HG02642 (cell line): ENCODE data around the gene MREG.
"Not testable (repeated sequence)": the region's sequence is repeated elsewhere in the genome, so short reads cannot be mapped to it uniquely, and the experiment has no call there.

Experiments used
- ATAC-seq: cut with Tn5 transposase; IDR thresholded peaks from one replicate; pipeline ENCODE4 v1.9.1; 2021; ENCODE audit warnings: mild to moderate bottlenecking; ENCODE audit not compliant: unreplicated experiment, poor library complexity

MREG gene

DNA sequence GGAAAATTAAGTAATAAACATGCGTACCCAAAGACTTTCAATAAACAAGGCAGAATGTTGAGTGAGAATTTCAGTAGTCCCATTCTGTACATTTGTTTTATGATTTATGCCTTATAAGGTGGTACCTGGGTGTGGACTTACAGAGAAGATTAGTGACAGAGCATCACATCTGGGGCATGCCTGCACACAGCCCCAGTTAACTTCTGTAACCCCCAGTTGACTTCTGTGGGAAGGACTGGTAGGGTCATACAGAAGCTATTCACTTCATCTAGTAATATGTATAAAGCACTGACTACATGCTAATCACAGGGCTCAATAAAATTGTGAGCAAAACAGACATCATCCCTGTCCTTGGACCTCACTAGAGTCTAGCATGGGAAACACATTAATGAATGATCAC, 16.1 kb downstream of the MREG start:
- no peak for ATAC-seq

DNA sequence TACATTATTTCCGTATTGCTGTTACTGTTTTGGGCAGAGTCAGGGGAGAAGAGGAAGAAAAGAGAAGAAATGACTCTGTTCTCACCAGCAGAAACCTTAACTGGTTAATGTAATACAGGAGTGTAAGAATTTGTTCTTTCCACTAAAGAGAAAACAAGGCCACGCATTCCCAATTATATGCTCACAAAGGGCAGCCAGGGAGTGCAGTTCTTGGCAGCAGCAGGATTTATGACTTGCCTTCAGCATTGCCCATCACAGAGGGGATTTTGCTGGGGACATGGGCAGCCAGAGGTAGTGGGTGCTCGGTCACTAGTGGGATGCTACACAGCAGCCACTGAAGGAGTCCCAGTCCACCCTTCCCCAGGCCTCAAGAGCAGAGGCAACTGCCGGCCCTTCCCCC, 18.4 kb downstream of the MREG start:
- ATAC-seq = no peak

DNA sequence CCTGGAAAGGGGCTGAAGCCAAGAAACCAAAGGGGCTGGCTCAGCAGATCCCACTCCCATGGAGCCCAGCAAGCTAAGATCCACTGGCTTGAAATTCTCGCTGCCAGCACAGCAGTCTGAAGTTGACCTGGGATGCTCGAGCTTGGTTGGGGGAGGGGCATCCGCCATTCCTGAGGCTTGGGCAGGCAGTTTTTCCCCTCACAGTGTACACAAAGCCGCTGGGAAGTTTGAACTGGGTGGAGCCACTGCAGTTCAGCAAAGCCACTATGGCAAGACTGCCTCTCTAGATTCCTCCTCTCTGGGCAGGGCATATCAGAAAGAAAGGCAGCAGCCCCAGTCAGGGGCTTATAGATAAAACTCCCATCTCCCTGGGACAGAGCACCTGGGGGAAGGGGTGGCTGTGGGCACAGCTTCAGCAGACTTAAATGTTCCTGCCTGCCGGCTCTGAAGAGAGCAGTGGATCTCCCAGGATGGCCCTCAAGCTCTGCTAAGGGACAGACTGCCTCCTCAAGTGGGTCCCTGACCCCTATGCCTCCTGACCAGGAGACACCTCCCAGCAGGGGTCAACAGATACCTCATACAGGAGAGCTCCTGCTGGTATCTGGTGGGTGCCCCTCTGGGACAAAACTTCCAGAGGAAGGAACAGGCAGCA, 24.7 kb downstream of the MREG start:
- not testable (repeated sequence) for ATAC-seq

DNA sequence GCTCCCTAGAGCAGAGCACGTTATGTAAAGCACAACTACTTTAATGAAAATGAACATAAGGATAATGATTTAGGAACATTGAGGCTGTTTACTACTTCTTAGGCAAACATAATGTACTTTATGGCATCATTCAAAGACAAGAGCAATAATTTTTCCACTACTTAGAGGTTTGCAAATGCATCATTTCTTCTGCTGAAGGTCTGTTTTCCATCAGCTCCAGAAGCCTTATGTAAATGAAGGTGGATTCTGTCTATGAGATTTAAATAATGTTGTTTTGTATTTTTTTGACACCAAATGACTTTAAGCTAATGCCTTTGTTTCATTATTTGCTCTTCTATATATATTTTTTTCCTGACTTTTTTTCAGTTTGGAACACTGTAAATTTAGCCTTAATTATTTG, 28.1 kb downstream of the MREG start:
- ATAC-seq = no peak

DNA sequence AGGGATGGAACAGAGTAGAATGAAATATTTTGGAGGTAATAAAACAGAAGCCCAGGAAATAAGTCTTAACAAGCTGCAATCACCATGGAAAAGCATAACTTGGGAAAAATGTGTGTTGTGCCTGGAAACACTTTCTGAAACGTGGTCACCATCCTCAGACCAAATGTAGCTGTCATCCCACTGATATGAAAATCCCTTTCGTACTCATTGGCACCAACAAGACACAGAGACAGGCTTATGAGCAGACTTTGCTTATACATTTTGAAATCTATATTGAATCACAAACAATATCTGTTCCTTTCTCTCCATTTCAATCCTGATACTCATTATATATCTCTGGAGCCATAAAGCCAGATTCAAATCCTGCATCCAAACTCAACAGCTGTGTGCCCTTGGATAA, 28.7 kb downstream of the MREG start:
- no peak for ATAC-seq

DNA sequence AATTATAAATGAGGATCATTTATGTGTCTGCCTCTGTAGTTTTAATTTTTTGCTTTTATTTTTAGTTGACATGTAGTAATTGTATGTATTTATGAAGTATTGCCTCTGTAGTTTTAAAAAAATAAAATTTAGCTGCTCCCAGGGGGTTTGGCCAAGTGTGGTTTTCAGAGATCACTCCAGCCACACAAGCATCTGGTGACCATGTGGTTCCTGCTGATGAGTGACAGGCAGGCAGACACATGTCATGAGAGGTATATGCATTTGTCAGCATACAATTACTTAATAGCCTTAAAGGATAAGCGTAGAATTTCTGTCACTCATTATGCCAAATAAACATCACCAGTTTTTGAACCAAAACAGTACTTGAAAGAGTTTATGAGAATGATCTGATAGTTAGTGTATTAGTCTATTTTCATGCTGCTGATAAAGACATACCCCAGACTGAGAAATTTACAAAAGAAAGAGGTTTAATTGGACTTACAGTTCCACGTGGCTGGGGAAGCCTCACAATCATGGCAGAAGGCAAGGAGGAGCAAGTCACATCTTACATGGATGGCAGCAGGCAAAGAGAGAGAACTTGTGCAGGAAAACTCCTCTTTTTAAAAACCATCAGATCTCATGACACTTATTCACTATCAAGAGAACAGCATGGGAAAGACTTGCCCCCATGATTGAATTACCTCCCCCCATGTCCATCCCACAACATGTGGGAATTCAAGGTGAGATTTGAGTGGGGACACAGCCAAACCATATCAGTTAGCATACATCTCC, 29.6 kb downstream of the MREG start:
- ATAC-seq = peak; percentile 64

DNA sequence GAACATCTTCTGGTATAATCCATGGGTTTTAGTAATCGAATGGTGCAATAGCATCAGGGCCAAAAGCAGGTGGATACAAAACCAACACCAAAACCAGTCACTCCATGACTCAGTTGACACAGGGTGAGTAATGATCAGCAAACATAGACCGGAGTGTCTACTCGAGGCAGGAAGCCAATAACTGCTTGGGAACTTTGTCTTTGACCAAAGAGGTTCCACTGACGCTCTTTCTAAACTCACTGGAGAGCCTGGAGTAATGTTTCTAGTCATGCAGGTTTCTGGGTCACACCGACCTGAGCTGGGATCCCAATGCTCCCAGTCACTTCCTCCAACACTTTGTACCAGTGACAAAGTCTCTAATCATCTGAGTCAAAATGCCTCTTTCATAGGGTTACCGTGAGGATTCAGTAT, 30.9 kb downstream of the MREG start:
- peak; percentile 76 for ATAC-seq

DNA sequence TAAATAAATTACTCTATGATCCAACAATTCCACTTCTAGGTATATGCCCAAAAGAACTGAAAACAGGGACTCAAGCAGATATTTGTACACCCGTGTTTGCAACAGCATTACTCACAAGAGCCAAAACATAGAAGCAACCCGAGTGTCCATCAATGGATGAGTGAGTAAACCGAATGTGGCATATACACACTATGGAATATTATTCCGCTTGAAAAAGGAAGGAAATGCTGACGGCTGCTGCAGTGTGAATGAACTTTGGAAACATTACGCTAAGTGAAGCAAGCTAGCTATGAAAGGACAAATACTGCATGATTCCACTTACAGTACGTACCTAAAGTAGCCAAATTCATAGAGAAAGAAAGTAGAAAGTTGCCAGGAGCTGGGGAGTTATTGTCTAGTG, 32.2 kb downstream of the MREG start:
- ATAC-seq = no peak

DNA sequence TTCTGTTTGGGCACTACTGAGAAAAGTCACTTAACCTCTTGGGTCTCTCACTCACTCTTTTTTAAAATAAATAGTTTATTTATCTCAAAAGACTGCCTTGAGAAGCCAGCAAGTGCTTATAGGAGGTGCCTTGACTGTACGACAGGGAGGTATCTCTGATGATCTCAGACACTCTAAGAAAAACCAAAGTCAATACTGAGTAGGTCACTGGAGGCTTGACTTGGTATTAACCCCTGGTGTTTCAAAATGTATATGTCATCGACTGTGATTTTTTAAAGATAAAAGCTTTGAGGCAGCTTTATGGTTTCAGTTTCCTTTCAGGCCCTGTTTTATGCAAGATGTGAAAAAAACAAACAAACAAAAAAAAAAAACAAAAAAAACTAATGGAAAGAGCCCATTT, 33.7 kb downstream of the MREG start:
- peak; percentile 35 for ATAC-seq

DNA sequence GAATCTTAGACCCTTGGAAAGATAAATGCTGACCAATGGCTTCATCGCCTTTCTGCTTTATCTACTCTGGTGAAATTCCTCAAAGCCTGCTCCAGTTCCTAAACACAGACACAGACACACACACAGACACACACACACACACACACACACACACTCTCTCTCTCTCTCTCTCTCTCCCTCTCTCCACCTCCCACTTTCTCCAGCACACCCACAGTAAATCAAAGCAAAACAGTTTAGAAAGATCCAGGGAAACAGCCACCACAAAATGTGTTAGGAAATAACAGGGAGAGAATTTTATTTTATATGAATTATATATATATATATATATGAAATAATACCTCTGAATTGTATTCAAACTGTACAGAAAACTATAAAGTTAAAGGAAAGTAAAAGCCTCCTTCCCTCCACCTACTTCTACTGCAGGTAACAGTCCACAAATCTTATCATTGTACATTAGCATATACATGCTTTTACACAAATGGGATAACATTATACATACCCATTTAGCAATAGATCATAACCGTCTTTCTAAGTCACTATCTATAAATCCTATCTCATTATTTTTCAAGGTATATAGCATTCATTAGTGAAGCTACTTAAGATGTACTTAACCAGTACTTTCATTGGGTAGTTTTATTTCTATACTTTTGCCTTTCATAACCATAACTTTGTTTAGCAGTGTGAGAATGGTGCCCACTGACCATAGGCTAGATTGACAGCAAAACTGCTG, 38.5 kb downstream of the MREG start:
- ATAC-seq = no peak

DNA sequence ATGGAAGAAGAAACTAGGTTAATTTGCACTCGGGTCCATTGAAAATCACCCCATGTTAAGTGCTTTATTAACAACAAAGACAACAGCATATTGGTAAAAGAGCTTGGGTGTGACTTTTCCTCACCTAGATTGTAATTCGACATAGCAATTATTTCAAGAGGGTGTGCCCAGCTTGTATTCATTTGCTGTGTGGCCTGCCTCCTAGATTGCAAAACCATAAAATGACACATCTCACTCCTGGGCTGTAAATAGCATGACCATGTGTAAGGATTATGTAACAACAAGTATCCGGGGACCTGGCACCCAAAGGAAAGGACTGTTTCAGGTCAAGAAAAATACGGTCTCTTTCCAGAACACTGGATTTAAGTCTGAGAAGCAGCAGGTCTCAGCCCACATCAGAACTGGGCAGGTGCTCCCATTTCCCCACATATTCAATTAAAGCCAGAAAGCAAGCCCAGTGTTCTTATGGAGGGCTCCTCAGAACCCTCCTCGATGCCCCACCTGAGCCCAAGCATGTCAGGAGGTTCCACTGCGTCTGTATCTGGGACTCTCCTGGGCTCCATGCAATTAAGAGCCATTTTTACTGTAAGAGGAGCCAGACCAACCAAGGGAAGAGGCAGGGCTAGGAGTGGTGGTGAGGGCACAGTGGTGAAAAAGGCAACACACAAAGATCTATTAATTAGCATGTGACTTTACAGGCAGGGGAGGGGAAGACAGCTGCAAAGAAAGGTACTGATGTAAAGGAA, 39.2 kb downstream of the MREG start:
- ATAC-seq = no peak

DNA sequence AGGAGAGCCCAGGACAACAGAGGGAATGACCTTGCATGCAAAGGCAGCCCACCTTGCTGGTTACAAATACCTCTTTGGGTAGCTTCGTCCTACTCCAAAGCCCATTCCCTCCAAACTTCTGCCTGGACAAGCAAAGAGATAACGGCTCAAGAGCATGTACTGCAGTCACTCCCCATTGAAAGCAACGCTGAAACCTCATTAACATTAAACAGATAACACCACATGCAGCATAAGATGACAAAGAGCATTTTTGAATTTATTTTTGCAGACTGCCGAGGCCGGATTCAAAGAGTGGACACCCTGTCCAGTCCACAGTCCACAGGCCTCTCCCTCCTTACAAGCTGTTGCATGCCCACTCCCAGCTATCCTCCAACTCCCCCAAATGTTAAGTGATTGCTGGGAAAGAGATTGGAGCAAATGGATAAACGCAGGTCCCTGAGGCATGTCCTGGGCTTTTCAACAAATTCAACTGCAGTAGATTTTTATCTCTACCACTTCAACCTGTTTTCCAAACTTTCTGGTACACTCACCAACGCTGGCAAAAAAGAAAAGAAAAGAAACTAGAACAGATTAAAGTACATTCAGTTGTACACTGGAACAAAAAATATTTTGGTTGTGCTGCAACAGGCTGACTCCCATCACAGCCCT, 40.1 kb downstream of the MREG start:
- ATAC-seq = no peak

DNA sequence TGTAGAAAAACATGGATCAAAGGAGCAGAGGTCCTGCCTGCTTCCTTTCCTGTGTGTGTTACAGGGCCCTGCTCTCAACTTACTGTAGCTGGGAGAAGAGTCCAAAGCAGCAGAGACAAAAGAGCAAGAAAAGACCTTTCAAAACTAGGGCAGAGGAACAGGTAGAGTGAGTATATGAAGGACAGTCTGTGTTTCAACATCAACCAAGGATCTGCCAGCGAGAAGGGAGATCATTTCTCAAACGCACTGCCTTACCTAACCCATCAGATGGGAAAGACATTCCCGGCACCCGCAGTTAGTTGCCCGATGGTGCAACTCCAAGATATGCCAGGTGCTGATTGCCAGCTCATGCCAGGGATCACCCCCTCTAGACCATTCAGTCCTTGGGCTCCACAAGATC, 41.7 kb downstream of the MREG start:
- ATAC-seq = no peak

DNA sequence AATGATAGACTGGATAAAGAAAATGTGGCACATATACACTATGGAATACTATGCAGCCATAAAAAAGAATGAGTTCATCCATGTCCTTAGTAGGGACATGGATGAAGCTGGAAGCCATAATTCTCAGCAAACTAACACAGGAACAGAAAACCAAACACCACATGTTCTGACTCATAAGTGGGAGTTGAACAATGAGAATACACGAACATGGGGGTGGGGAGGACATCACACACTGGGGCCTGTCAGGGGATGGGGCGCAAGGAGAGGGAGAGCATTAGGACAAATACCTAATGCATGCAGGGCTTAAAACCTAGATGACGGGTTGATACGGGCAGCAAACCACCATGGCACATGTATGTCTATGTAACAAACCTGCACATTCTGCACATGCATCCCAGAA, 42.5 kb downstream of the MREG start:
- not testable (repeated sequence) for ATAC-seq

DNA sequence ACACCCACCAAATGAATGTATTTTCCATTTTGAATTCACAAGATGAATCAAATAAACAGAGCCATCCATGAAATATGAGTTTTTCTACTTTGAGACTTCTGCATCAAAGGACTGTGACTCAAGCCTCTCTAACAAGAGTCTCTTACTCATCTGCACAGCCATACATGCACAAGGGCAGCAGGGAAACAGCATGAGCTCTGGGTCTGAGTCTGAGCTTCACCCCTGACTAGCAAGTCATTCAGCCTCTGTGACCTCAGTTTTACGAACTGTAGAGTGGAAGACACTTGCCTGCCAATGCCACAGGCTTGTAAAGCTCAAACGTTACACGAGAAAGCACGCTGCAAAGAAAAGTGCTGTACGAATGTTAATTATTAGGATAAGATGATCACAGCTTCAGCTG, 42.9 kb downstream of the MREG start:
- no peak for ATAC-seq

DNA sequence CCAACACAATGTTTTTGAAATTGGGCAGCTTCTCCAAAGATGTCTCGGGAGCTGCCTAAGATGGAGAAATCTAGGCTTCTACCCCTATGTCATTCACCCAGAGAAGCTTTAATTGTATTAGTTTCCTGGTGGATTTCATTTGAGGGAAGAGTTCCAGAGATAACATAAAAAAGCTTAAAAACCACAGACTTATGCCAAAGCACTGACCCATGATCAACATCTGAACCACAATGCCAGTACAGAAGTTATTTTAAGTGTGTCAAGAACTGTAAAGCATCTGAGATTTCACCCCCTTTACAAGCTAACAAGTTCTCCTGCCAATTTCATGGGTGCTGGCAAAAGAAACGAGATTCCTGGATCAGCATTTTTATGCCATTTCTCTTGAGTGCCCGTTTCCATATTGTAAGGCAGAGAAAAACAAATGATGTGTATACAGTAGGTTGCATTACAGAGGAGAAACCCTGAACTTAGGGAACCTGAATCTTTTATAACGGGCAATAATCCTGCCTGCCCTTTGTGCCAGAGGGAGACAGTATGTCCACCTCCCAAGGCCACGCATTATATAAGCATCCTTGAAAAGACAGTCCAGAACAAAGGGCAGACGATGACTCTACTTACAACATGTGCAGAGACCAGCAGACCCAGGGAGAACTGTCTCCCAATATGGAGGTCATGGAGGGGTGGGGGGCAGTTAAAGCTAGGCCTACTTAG, 44.1 kb downstream of the MREG start:
- no peak for ATAC-seq

DNA sequence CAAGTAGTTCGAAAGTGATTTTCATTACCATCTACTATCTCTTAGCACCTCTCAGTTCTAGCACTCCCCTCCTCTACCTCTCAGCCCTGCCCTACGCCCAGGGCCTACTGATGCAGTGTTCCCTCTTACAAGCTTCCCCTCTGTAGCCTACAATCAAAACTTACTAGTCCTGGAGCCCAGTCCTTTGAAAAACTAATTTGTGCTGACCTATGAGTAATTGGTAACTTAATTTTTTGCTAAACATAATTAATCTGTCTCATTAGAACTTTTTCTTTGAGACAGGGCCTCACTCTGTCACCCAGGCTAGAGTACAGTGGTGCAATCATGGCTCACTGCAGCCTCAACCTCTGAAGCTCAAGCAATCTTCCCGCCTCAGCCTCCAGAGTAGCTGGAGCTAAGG, 44.9 kb downstream of the MREG start:
- no peak for ATAC-seq

DNA sequence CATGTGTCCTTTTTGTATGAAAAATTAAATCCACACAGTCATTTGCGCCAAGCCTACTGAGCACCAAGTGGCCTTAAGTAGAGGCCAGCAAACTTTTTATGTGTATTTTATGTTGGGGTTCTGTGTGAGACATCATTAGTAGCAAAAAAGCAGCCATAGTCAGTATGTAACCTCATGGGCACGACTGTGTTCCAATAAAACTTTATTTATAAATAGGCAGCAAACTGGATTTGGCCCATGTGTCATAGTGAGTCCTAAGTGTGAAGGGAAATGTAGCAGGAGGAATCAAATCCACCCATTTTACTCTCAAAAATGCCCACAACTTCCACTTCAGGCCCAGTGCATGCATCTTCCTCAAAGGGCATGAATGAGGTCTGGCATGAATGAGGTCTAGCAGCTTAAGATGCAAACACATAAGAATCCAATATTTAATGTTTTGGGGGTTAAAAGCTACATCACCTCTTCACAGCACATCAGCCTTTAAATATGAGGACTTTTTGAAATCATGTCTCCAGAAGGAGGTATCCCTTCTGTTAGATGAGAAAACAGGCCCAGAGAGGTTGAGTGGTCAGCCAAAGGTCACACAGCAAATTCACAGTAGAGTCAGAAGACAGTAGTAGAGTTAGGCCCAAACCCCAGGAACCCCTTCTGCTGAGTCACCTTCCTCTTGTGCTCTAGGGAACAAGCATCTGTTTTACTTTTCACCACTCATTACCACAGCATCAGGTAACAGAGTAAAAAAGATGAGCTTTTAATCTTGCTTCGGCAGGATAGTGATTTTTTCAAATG, 45.6 kb downstream of the MREG start:
- no peak for ATAC-seq

DNA sequence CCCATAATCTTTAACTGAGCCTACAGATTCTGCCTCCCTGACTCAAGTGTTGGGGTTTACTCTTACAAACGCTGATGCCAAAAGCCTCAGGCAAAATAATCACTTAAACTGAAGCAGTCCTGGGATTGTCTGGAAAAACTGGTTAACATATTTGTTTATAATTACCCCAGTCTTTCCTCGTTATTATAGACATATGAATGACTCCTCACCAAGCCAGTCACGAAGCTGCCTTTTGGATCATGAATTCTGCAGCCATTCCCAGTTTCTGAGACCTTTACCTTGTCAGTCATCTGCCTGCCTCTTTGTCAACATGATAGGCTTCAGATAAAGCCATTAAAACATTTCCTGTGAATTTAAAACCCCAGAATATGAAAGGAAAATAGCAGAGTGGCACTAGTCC, 46.4 kb downstream of the MREG start:
- ATAC-seq = no peak
